Measurements from ENCODE around the gene TP53TG5. TPM values are rescaled to one million over a fixed set of nuclear protein-coding genes. Genes with fewer than 3 reads are reported as not detected.

The TP53TG5 gene
- total and polyA plus RNA-seq, 2 of the 8 experiments (the other 6 are each of a cell fraction or from before 2014, with no cell fraction given): not detected

GRCh38 chr20:45426320-45427016, 48.3 kb upstream of the TP53TG5 start:
- Histone ChIP-seq H3K4me3 (ENCODE audit: extremely low read depth in 1 of 4, insufficient read depth in 2 of 4, low read depth in 3 of 4, low read length in 4 of 4) (no peak overlapping the region), H3K14ac (ENCODE audit: insufficient read length) (no peak overlapping the region), H3K18ac (ENCODE audit: extremely low read depth, low read length) (no peak overlapping the region), H2BK20ac (ENCODE audit: low read length) (no peak overlapping the region), H3K27ac (ENCODE audit: low read depth, low read length) (no peak overlapping the region), H3K79me1 (ENCODE audit: low read depth, low read length) (no peaks in the 10 kb centered on the region), H3K23ac (ENCODE audit: insufficient read length) (no peak overlapping the region), H3K79me2 (ENCODE audit: control insufficient read depth in 1 of 2, insufficient read depth in 2 of 2, low read length in 2 of 2) (no peaks in the 10 kb centered on the region), H2BK120ac (replicated peaks; ENCODE audit: low read depth, low read length) (no peak overlapping the region), H3K36me3 (ENCODE audit: control insufficient read depth in 2 of 4, insufficient read depth in 4 of 4, low read length in 3 of 4) (peaks cover 5 to 23% (median 10%) of the 10 kb centered on the region in 4 experiments; a peak in 7 of 8 replicates), H2AFZ (ENCODE audit: low read length) (no peak overlapping the region), H3K56ac (replicated peaks; ENCODE audit: insufficient read length, low read depth, low read length) (no peak overlapping the region), H2BK5ac (ENCODE audit: low read depth, low read length) (no peak overlapping the region), H4K8ac (ENCODE audit: extremely low read depth, insufficient read depth, low read length) (no peak overlapping the region), H4K91ac (replicated peaks; ENCODE audit: insufficient read length, low read length) (no peak overlapping the region), H2BK15ac (ENCODE audit: low read length) (no peak overlapping the region), H4K20me1 (replicated peaks in 1 of 2; ENCODE audit: control insufficient read depth in 1 of 2, insufficient read depth in 2 of 2, low read length in 2 of 2) (peaks cover 2 to 3% of the 10 kb centered on the region in 2 experiments), H3K9ac (replicated peaks in 1 of 4; ENCODE audit: extremely low read depth in 1 of 4, low read depth in 3 of 4, low read length in 3 of 4) (no peak overlapping the region; a peak in 1 of 7 replicates), H3K4me2 (ENCODE audit: insufficient read depth in 1 of 2, low read depth in 2 of 2, low read length in 2 of 2) (no peak overlapping the region), H2AK5ac (ENCODE audit: low read depth, low read length) (no peak overlapping the region), H4K5ac (ENCODE audit: insufficient read length, low read depth, low read length) (no peak overlapping the region), H3K23me2 (ENCODE audit: low read depth, low read length) (no peaks in the 10 kb centered on the region; the same call in 1 of the 2 replicates), H2BK12ac (ENCODE audit: low read depth, low read length) (no peak overlapping the region), H3K27me3 (replicated peaks in 1 of 4; ENCODE audit: control insufficient read depth in 3 of 4, extremely low read depth in 1 of 4, insufficient read depth in 3 of 4, low read length in 3 of 4) (no peaks in the 10 kb centered on the region), H3K9me3 (ENCODE audit: insufficient read depth in 2 of 2, low read depth in 1 of 2, low read length in 1 of 2) (no peaks in the 10 kb centered on the region), H3K4me1 (replicated peaks in 1 of 4; ENCODE audit: control insufficient read depth in 3 of 4, insufficient read depth in 4 of 4, low read length in 3 of 4) (no peaks in the 10 kb centered on the region), H3K4ac (replicated peaks; ENCODE audit: insufficient read length, low read depth, low read length) (no peak overlapping the region)
- no peak for DNase-seq (ENCODE audit: low read depth in 1 of 2, low spot score in 2 of 2)
- WGBS, 2 experiments (ENCODE audit: extremely low coverage in 1 of 2, insufficient coverage in 1 of 2, insufficient read length in 1 of 2, insufficient replicate concordance in 2 of 2, low coverage in 1 of 2, low lambda C conversion rate in 2 of 2, missing lambda C conversion rate in 1 of 2): 92% methylated on average over 5 of the region's 5 CpGs; no CpG with 5 or more reads in 1 of the 2 experiments
- ChIA-PET CTCF (ENCODE audit: partially characterized antibody) (interaction anchor here (0.7 to 2.6 kb wide), 10 partner anchors 10 to 108 kb away, joined by 3 to 17 read pairs (median 6); partner anchors contain the start of genes PIGT and SYS1), POLR2A (ENCODE audit: partially characterized antibody) (interaction anchor here (0.6 to 2.5 kb wide), 6 partner anchors 9 to 20 kb away, joined by 3 to 6 read pairs (median 4); partner anchors contain the start of gene PIGT)
- FAIRE-seq: no peak
- TF ChIP-seq CHD2 (IDR thresholded peaks at IDR 0.05; ENCODE audit: low read length) (no peak), JUND (IDR thresholded peaks at IDR 0.05; ENCODE audit: low read length) (no peak), FOSL1 (IDR thresholded peaks at IDR 0.05; ENCODE audit: insufficient read depth, low read depth, low read length) (no peak), KDM1A (IDR thresholded peaks at IDR 0.05; ENCODE audit: borderline replicate concordance, low read length) (no peak)

All from H1 (cell line).